ENCODE data around the gene TUFT1. TPM values are rescaled to one million over a fixed set of nuclear protein-coding genes. Genes with fewer than 3 reads are reported as not detected.

The TUFT1 gene
- total RNA-seq, 2 experiments from 2014 or later, result 7.2 to 9.6 TPM

DNA sequence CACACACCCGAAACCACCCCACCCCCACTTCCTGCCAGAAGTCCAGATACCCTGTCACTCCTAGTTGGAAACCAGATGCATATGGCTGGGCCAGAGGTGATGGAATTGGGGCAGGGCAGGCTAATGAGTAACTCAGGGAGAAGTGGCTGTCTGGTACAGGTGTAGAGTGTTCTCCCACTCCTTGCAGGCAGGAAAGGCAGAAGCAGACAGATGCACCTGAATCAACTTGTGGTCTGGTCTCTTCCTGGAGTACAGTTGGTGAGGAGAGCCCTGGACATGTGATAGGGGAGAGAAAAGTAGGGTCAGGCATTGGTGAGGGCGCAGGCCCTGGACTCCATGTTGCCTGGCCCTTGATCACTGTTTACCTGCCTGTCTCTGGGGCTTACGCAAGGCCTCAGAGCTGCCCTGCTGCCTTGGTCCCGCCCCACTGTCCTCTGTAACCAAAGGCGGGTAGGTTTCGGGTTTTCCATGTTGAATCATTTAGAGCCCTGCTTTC, 26.4 kb upstream of the TUFT1 start:
- peak overlapping the region; percentile 42 for H3K4me3 Mint-ChIP-seq
- Histone ChIP-seq H3K4me1 (ENCODE audit: insufficient read depth, low read length) (peaks cover 30% of the 10 kb centered on the region), H3K27ac (ENCODE audit: low read depth in 1 of 2, low read length in 2 of 2) (no peak overlapping the region), H3K27me3 (ENCODE audit: control insufficient read depth in 1 of 2, insufficient read depth in 2 of 2, low read length in 2 of 2) (no peaks in the 10 kb centered on the region), H3K4me3 (ENCODE audit: low read length) (no peak overlapping the region), H3K9me3 (ENCODE audit: control insufficient read depth in 1 of 2, insufficient read depth in 1 of 2, low read length in 2 of 2) (no peaks in the 10 kb centered on the region), H3K36me3 (ENCODE audit: insufficient read depth, low read length) (no peaks in the 10 kb centered on the region)
- H3K9me3 Mint-ChIP-seq, result no peaks in the 10 kb centered on the region
- no peaks in the 10 kb centered on the region for H3K27me3 Mint-ChIP-seq
- peak in 2 of 14 experiments; percentile 9 to 29 for DNase-seq
- CTCF ChIA-PET, result no interaction called here
- TF ChIP-seq, protein P1, sequence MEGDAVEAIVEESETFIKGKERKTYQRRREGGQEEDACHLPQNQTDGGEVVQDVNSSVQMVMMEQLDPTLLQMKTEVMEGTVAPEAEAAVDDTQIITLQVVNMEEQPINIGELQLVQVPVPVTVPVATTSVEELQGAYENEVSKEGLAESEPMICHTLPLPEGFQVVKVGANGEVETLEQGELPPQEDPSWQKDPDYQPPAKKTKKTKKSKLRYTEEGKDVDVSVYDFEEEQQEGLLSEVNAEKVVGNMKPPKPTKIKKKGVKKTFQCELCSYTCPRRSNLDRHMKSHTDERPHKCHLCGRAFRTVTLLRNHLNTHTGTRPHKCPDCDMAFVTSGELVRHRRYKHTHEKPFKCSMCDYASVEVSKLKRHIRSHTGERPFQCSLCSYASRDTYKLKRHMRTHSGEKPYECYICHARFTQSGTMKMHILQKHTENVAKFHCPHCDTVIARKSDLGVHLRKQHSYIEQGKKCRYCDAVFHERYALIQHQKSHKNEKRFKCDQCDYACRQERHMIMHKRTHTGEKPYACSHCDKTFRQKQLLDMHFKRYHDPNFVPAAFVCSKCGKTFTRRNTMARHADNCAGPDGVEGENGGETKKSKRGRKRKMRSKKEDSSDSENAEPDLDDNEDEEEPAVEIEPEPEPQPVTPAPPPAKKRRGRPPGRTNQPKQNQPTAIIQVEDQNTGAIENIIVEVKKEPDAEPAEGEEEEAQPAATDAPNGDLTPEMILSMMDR (IDR thresholded peaks at IDR 0.05), result no peak
- no peak for ATAC-seq (ENCODE audit: poor library complexity)
- POLR2A ChIA-PET, result no interaction called here
- H3K36me3 Mint-ChIP-seq (ENCODE audit: low read depth), result no peaks in the 10 kb centered on the region
- intact Hi-C loops (cut with DNase I, micrococcal nuclease), result loop anchor here in 1 of 2 experiments (5.0 kb wide), 1 partner anchor 56 kb away; the partner anchor contains the start of gene POGZ
- no peak overlapping the region for H3K27ac Mint-ChIP-seq
- peaks cover 32% of the 10 kb centered on the region for H3K4me1 Mint-ChIP-seq (ENCODE audit: low read depth)

GRCh38 chr1:151514366-151514765, 25.7 kb upstream of the TUFT1 start:
- H3K4me1 Mint-ChIP-seq (ENCODE audit: low read depth), result peaks cover 32% of the 10 kb centered on the region
- intact Hi-C loops (cut with DNase I, micrococcal nuclease), result loop anchor here in 1 of 2 experiments (5.0 kb wide), 1 partner anchor 57 kb away; the partner anchor contains the start of gene POGZ
- H3K9me3 Mint-ChIP-seq, result no peaks in the 10 kb centered on the region
- DNase-seq (no peak), ATAC-seq (ENCODE audit: poor library complexity) (no peak)
- ChIA-PET CTCF (no interaction called here), POLR2A (interaction anchor here (1.1 kb wide), 1 partner anchor 55 kb away, joined by 4 read pairs; the partner anchor contains the start of gene POGZ)
- peaks cover 30% of the 10 kb centered on the region for H3K4me1 ChIP-seq (ENCODE audit: insufficient read depth, low read length)
- no peak overlapping the region for H3K27ac Mint-ChIP-seq
- no peaks in the 10 kb centered on the region for H3K36me3 ChIP-seq (ENCODE audit: insufficient read depth, low read length)
- H3K27me3 ChIP-seq (ENCODE audit: control insufficient read depth in 1 of 2, insufficient read depth in 2 of 2, low read length in 2 of 2), result no peaks in the 10 kb centered on the region
- TF ChIP-seq, protein P1 (IDR thresholded peaks at IDR 0.05), result no peak
- no peaks in the 10 kb centered on the region for H3K9me3 ChIP-seq (ENCODE audit: control insufficient read depth in 1 of 2, insufficient read depth in 1 of 2, low read length in 2 of 2)
- H3K27me3 Mint-ChIP-seq, result no peaks in the 10 kb centered on the region
- H3K4me3 Mint-ChIP-seq, result peak overlapping the region; percentile 43
- H3K27ac ChIP-seq (ENCODE audit: low read depth in 1 of 2, low read length in 2 of 2), result no peak overlapping the region
- no peaks in the 10 kb centered on the region for H3K36me3 Mint-ChIP-seq (ENCODE audit: low read depth)
- no peak overlapping the region for H3K4me3 ChIP-seq (ENCODE audit: low read length)

DNA sequence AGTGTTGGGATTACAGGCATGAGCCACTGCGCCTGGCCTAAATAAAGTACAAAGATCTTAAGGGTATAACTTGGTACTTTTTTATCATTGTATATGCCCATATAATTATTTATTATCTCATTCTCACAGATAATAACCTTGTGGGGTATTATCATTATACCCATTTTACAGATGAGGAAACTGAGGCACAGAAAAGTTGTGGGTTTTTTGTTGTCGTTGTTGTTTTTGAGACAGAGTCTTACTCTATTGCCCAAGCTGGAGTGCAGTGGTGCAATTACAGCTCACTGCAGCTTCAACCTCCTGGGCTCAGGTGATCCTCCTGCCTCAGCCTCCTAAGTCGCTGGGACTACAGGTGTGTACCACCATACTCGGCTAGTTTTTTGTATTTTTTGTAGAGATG, 24.8 kb upstream of the TUFT1 start:
- Histone ChIP-seq H3K36me3 (ENCODE audit: insufficient read depth, low read length) (no peaks in the 10 kb centered on the region), H3K27ac (ENCODE audit: low read depth in 1 of 2, low read length in 2 of 2) (no peak overlapping the region), H3K4me1 (ENCODE audit: insufficient read depth, low read length) (peaks cover 30% of the 10 kb centered on the region), H3K27me3 (ENCODE audit: control insufficient read depth in 1 of 2, insufficient read depth in 2 of 2, low read length in 2 of 2) (no peaks in the 10 kb centered on the region), H3K9me3 (ENCODE audit: control insufficient read depth in 1 of 2, insufficient read depth in 1 of 2, low read length in 2 of 2) (no peaks in the 10 kb centered on the region), H3K4me3 (ENCODE audit: low read length) (no peak overlapping the region)
- Mint-ChIP-seq H3K4me1 (ENCODE audit: low read depth) (peaks cover 29% of the 10 kb centered on the region), H3K27me3 (no peaks in the 10 kb centered on the region), H3K4me3 (no peak overlapping the region), H3K27ac (no peak overlapping the region), H3K9me3 (no peaks in the 10 kb centered on the region), H3K36me3 (ENCODE audit: low read depth) (no peaks in the 10 kb centered on the region)
- DNase-seq, result no peak
- intact Hi-C loops (cut with DNase I, micrococcal nuclease), result no loop called here
- no peak for ATAC-seq (ENCODE audit: poor library complexity)
- CTCF ChIA-PET, result no interaction called here
- POLR2A ChIA-PET, result interaction anchor here (1.1 kb wide), 1 partner anchor 56 kb away, joined by 4 read pairs; the partner anchor contains the start of gene POGZ
- TF ChIP-seq, protein P1 (IDR thresholded peaks at IDR 0.05), result no peak
